Trophoblast cell (in vitro differentiated cells and primary cell): ENCODE measurements around the gene APBA2.

ENCODE experiments used
- DNase-seq, 2 donors: peaks; one replicate each; pipeline ENCODE4 v3.0.0-alpha.2; 2016
- H2AFZ ChIP-seq: 2 replicates; pipeline ENCODE4 v1.6.1; 2013; ENCODE audit warnings: low read length, moderate library complexity, mild to moderate bottlenecking; ENCODE audit not compliant: insufficient read depth, poor library complexity
- H2AK5ac ChIP-seq: 2 replicates; pipeline ENCODE4 v1.6.1; 2013; ENCODE audit warnings: mild to moderate bottlenecking, low read length
- H2BK120ac ChIP-seq: 2 replicates; pipeline ENCODE4 v1.6.1; 2013; ENCODE audit warnings: low read length, mild to moderate bottlenecking, moderate library complexity; ENCODE audit not compliant: insufficient read depth, poor library complexity
- H2BK12ac ChIP-seq: 2 replicates; pipeline ENCODE4 v1.6.1; 2013; ENCODE audit warnings: mild to moderate bottlenecking, low read length, moderate library complexity
- H2BK5ac ChIP-seq: 2 replicates; pipeline ENCODE4 v1.6.1; 2013; ENCODE audit warnings: low read length, low read depth, moderate library complexity, mild to moderate bottlenecking; ENCODE audit not compliant: poor library complexity
- H3K14ac ChIP-seq: 2 replicates; pipeline ENCODE4 v1.6.1; 2013; ENCODE audit warnings: mild to moderate bottlenecking, low read length
- H3K18ac ChIP-seq: 2 replicates; pipeline ENCODE4 v1.6.1; 2013; ENCODE audit warnings: mild to moderate bottlenecking, low read length
- H3K23ac ChIP-seq: 2 replicates; pipeline ENCODE4 v1.6.1; 2013; ENCODE audit warnings: low read length
- H3K27ac ChIP-seq: 2 replicates; pipeline ENCODE4 v1.5.1; 2013; ENCODE audit warnings: low read depth, mild to moderate bottlenecking, inconsistent platforms, low read length, moderate library complexity
- H3K27me3 ChIP-seq: 2 replicates; pipeline ENCODE4 v1.6.1; 2013; ENCODE audit warnings: inconsistent platforms, mild to moderate bottlenecking, low read length, moderate library complexity; ENCODE audit not compliant: insufficient read depth
- H3K36me3 ChIP-seq, 2 experiments: 1 replicate in 1 of 2; 2 replicates in 1 of 2; pipeline ENCODE4 v1.6.1; 2013; ENCODE audit warnings: low read length in 2 of 2, mild to moderate bottlenecking in 2 of 2, moderate library complexity in 1 of 2; ENCODE audit not compliant: insufficient read depth in 2 of 2, control insufficient read depth in 1 of 2
- H3K4ac ChIP-seq: 2 replicates; pipeline ENCODE4 v1.6.1; 2013; ENCODE audit warnings: low read depth, mild to moderate bottlenecking, low read length, moderate library complexity
- H3K4me1 ChIP-seq, 2 experiments: 1 replicate in 1 of 2; 2 replicates in 1 of 2; pipeline ENCODE4 v1.6.1; 2013; ENCODE audit warnings: low read length in 2 of 2, mild to moderate bottlenecking in 2 of 2, moderate library complexity in 1 of 2; ENCODE audit not compliant: insufficient read depth in 2 of 2, control insufficient read depth in 1 of 2
- H3K4me2 ChIP-seq: 2 replicates; pipeline ENCODE4 v1.6.1; 2013; ENCODE audit warnings: inconsistent platforms, mild to moderate bottlenecking, low read length, moderate library complexity
- H3K4me3 ChIP-seq: 2 replicates; pipeline ENCODE4 v1.5.1; 2013; ENCODE audit warnings: mild to moderate bottlenecking, low read depth, low read length, inconsistent platforms
- H3K79me1 ChIP-seq: one replicate; pipeline ENCODE4 v1.6.1; 2013; ENCODE audit warnings: low read length
- H3K79me2 ChIP-seq: 2 replicates; pipeline ENCODE4 v1.6.1; 2013; ENCODE audit warnings: low read length, mild to moderate bottlenecking; ENCODE audit not compliant: control insufficient read depth, insufficient read depth, poor library complexity
- H3K9ac ChIP-seq: 2 replicates; pipeline ENCODE4 v1.6.1; 2013; ENCODE audit warnings: mild to moderate bottlenecking, low read length
- H3K9me3 ChIP-seq: 2 replicates; pipeline ENCODE4 v1.6.1; 2013; ENCODE audit warnings: low read depth, mild to moderate bottlenecking, control low read depth, inconsistent platforms, low read length; ENCODE audit not compliant: insufficient read depth
- H4K12ac ChIP-seq: 2 replicates; pipeline ENCODE4 v1.6.1; 2013; ENCODE audit warnings: low read depth, mild to moderate bottlenecking, low read length, moderate library complexity
- H4K8ac ChIP-seq: 2 replicates; pipeline ENCODE4 v1.6.1; 2013; ENCODE audit warnings: low read depth, mild to moderate bottlenecking, low read length, moderate library complexity
- H4K91ac ChIP-seq: one replicate; pipeline ENCODE4 v1.6.1; 2013; ENCODE audit warnings: low read depth, mild to moderate bottlenecking, low read length, moderate library complexity
- WGBS: extraction: QIAGEN DNeasy Blood & Tissue Kit; methylation state at CpG from one replicate; pipeline ENCODE4 v1.1.7; 2013; ENCODE audit warnings: missing lambda C conversion rate; ENCODE audit not compliant: insufficient read length, insufficient coverage; ENCODE audit errors: extremely low coverage; 5-methylcytosine and 5-hydroxymethylcytosine counted together

APBA2 gene

DNA sequence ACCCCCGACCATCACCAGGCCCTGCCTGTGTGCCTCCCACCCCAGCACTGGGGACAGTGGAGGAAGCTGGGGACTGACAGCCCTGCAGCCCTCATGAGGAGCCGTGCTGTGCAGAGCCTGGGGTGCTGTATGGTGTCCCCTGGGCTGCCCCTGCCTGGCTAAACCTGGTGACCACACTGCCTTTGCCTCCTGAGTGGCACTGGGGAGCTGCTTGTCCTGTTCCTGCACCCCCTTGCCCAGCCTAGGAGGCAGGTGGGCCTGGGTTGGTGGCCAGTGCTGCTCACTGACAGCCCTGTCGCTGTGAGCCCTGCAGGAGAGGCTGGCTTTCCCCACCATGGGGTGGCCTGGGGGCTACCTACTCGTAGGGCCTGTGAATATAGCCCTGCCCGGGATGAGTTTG is 224.4 kb downstream of the APBA2 start:
- Histone ChIP-seq H2BK12ac (no peak overlapping the region), H2BK120ac (no peak overlapping the region), H3K79me1 (no peaks in the 10 kb centered on the region), H3K4me3 (no peak overlapping the region), H3K18ac (no peak overlapping the region), H4K8ac (no peak overlapping the region), H3K4ac (no peak overlapping the region), H3K9ac (no peak overlapping the region), H3K4me2 (no peak overlapping the region), H3K27me3 (no peaks in the 10 kb centered on the region), H2BK5ac (no peak overlapping the region), H2AK5ac (no peak overlapping the region), H3K79me2 (no peaks in the 10 kb centered on the region), H4K91ac (no peak overlapping the region), H3K9me3 (no peaks in the 10 kb centered on the region), H3K4me1 (peaks cover 0 to 3% of the 10 kb centered on the region in 2 experiments), H4K12ac (no peak overlapping the region), H3K14ac (no peak overlapping the region), H3K36me3 (no peaks in the 10 kb centered on the region), H3K23ac (no peak overlapping the region), H2AFZ (no peak overlapping the region), H3K27ac (no peak overlapping the region)
- no peak for DNase-seq
- WGBS: no CpG with 5 or more reads among the region's 5 CpGs

DNA sequence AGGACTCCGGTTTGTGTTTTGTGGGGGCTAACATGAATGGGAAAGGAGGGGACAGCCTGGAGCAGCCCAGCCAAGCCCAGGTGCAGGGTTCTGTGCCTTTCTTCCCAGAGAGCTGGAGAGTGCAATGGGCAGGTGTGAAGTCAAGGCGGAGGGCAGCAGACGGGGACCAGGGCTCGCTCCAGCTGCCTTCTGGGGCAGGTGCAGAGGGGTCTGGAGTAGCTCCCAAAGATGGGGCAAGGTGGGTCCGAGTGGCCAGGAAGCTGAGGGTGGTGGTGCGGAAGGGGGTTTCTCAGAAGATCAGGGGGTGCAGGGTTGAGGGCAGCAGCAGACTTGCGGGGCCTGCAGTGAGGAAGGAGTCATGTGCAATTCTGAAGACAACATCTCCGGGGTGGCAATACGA is 225.0 kb downstream of the APBA2 start:
- Histone ChIP-seq H3K4me3 (no peak overlapping the region), H3K14ac (no peak overlapping the region), H3K4me1 (peaks cover under 1 to 7% of the 10 kb centered on the region in 2 experiments), H3K18ac (no peak overlapping the region), H4K91ac (no peak overlapping the region), H3K36me3 (no peaks in the 10 kb centered on the region), H2AK5ac (no peak overlapping the region), H2BK5ac (no peak overlapping the region), H4K12ac (no peak overlapping the region), H2AFZ (no peak overlapping the region), H2BK12ac (no peak overlapping the region), H3K79me1 (peaks cover 3% of the 10 kb centered on the region), H3K27me3 (no peaks in the 10 kb centered on the region), H2BK120ac (no peak overlapping the region), H3K4ac (no peak overlapping the region), H3K79me2 (no peaks in the 10 kb centered on the region), H3K23ac (no peak overlapping the region), H3K9ac (no peak overlapping the region), H3K27ac (no peak overlapping the region), H4K8ac (no peak overlapping the region), H3K4me2 (no peak overlapping the region), H3K9me3 (no peaks in the 10 kb centered on the region)
- WGBS: no CpG with 5 or more reads among the region's 9 CpGs
- DNase-seq: no peak

- H2AK5ac ChIP-seq: no peak overlapping the region
- no peak overlapping the region for H4K8ac ChIP-seq
- H3K18ac ChIP-seq: no peak overlapping the region
- H4K12ac ChIP-seq: no peak overlapping the region
- H4K91ac ChIP-seq: no peak overlapping the region
- WGBS: no CpG with 5 or more reads among the region's 13 CpGs
- no peaks in the 10 kb centered on the region for H3K9me3 ChIP-seq
- H3K4me1 ChIP-seq: peaks cover 3 to 9% of the 10 kb centered on the region in 2 experiments
- no peaks in the 10 kb centered on the region for H3K27me3 ChIP-seq
- H3K4ac ChIP-seq: no peak overlapping the region
- H2BK12ac ChIP-seq: no peak overlapping the region
- no peak overlapping the region for H3K9ac ChIP-seq
- H3K14ac ChIP-seq: no peak overlapping the region
- no peak overlapping the region for H2AFZ ChIP-seq
- no peaks in the 10 kb centered on the region for H3K79me2 ChIP-seq
- no peak overlapping the region for H2BK5ac ChIP-seq
- H3K27ac ChIP-seq: no peak overlapping the region
- no peak overlapping the region for H3K23ac ChIP-seq
- H3K4me2 ChIP-seq: no peak overlapping the region
- no peak for DNase-seq
- H3K36me3 ChIP-seq: no peaks in the 10 kb centered on the region
- peaks cover 3% of the 10 kb centered on the region for H3K79me1 ChIP-seq
- H2BK120ac ChIP-seq: no peak overlapping the region
- no peak overlapping the region for H3K4me3 ChIP-seq
Observed at GRCh38 chr15:29111705-29112281, 226.0 kb downstream of the APBA2 start.

DNA sequence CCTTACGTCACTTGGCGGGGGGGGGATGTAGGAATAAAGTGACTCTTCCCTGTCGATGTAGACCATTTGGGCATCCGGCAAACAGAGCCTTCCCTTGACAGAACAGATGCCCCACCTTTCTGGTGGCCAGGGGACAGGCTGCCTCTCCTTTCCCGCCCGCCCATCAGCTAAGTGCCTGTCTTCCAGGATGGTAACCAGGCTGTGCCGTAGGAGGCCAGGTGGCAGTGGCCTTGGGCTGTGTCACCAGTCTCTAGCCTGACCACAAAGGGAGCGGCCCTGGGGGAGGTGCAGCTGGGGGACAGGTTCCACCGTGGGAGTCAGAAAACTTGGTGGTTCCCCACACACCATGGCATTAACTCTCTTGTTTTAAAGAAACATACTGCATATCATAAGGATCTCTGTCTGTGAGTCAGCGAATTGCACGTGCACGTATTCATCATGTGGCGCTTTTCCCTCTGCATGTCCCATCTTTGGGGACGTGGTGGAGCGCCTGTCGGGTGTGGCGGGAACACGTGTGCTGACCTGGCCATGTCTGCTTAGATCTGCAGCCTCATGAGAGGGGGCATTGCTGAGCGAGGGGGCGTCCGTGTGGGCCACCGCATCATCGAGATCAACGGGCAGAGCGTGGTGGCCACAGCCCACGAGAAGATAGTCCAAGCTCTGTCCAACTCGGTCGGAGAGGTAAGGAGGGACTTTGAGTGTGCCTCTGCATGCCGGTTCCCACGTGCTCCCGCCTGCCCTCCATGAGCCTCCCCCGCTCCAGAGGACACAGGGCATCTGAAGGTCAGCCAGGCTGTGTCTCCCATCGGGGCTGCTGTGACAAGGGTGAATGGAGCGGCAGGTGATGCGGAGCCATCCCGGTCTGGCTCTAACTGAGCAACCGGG is 227.8 kb downstream of the APBA2 start:
- no peak overlapping the region for H4K91ac ChIP-seq
- peaks cover under 1% of the 10 kb centered on the region for H3K9me3 ChIP-seq
- H2BK12ac ChIP-seq: no peak overlapping the region
- no peak overlapping the region for H3K4me2 ChIP-seq
- no peaks in the 10 kb centered on the region for H3K27me3 ChIP-seq
- no peak overlapping the region for H3K27ac ChIP-seq
- H3K18ac ChIP-seq: no peak overlapping the region
- H3K9ac ChIP-seq: no peak overlapping the region
- H2AK5ac ChIP-seq: no peak overlapping the region
- peaks cover 3 to 9% of the 10 kb centered on the region in 2 experiments for H3K4me1 ChIP-seq
- no CpG with 5 or more reads among the region's 37 CpGs for WGBS
- peaks cover 3% of the 10 kb centered on the region for H3K79me1 ChIP-seq
- H2AFZ ChIP-seq: no peak overlapping the region
- no peak overlapping the region for H3K4me3 ChIP-seq
- no peak overlapping the region for H2BK120ac ChIP-seq
- DNase-seq: no peak
- H4K8ac ChIP-seq: no peak overlapping the region
- H3K14ac ChIP-seq: no peak overlapping the region
- no peaks in the 10 kb centered on the region for H3K79me2 ChIP-seq
- H3K36me3 ChIP-seq: no peaks in the 10 kb centered on the region
- H3K23ac ChIP-seq: no peak overlapping the region
- no peak overlapping the region for H3K4ac ChIP-seq
- H2BK5ac ChIP-seq: no peak overlapping the region
- H4K12ac ChIP-seq: no peak overlapping the region
